ES-I3 (cell line): Measurements from ENCODE around the gene AFMID.
"Not testable (repeated sequence)": the region's sequence is repeated elsewhere in the genome, so short reads cannot be mapped to it uniquely, and the experiment has no call there.

Experiments
- H3K36me3 ChIP-seq: 2 replicates; pipeline ENCODE4 v1.6.1; 2013; ENCODE audit warnings: mild to moderate bottlenecking, low read length, control low read depth, moderate library complexity; ENCODE audit not compliant: insufficient read depth
- H3K4me1 ChIP-seq: 2 replicates; pipeline ENCODE4 v1.6.1; 2013; ENCODE audit warnings: mild to moderate bottlenecking, control low read depth, low read length; ENCODE audit not compliant: insufficient read depth
- H3K9ac ChIP-seq: 2 replicates; pipeline ENCODE4 v1.6.1; 2013; ENCODE audit warnings: low read depth, mild to moderate bottlenecking, low read length, moderate library complexity
- H3K9me3 ChIP-seq: 2 replicates; pipeline ENCODE4 v1.6.1; 2013; ENCODE audit warnings: mild to moderate bottlenecking, low read length, moderate library complexity; ENCODE audit not compliant: control insufficient read depth, insufficient read depth

Gene AFMID

DNA sequence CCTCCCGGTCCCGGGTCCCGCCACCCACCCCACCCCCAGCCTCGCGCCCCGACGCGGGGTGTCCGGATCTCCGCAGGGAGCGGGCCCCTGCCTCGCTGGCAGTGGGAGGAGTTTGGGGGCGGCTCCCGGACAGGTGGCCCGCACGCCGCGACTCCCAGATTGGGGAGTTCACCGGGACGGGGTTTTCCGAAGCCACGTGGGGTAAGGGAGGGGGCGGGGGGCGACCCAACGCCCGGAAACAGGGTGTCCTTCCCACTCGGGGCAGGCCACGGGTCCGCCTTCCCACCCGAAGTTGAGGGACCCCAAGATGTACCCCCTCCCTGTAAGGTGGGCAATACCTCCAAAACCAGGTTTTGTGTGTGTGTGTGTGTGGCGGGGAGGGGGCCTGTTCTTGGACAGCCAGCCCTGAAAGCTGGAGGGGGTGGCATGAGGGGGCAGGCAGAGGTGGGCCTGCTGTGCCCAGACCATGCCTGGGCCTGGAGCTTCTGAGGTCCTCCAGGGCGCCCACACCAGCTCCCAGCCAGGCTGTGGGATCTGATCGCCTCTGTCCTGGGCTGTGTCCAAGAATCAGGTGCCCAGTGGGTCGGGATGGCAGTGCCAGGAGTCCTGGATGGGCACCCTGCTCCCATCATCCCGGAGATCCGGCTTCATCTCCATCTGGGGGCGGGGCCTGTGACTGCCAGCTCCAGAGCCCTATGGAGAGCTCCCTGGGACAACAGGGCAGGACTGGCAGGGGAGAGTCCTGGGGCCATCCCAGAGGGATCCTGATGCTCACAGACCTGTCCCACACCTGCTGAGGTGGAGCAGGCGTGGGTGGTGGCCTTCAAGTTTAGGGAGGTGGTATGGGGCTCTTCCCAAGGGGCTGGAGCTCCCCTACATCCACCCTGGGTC is 18.0 kb upstream of the AFMID start:
- Histone ChIP-seq H3K4me1 (peaks cover 13% of the 10 kb centered on the region; the same call in 1 of the 2 replicates), H3K9me3 (no peaks in the 10 kb centered on the region), H3K9ac (peak overlapping the region; percentile 57; the same call in 1 of the 2 replicates), H3K36me3 (no peaks in the 10 kb centered on the region)

DNA sequence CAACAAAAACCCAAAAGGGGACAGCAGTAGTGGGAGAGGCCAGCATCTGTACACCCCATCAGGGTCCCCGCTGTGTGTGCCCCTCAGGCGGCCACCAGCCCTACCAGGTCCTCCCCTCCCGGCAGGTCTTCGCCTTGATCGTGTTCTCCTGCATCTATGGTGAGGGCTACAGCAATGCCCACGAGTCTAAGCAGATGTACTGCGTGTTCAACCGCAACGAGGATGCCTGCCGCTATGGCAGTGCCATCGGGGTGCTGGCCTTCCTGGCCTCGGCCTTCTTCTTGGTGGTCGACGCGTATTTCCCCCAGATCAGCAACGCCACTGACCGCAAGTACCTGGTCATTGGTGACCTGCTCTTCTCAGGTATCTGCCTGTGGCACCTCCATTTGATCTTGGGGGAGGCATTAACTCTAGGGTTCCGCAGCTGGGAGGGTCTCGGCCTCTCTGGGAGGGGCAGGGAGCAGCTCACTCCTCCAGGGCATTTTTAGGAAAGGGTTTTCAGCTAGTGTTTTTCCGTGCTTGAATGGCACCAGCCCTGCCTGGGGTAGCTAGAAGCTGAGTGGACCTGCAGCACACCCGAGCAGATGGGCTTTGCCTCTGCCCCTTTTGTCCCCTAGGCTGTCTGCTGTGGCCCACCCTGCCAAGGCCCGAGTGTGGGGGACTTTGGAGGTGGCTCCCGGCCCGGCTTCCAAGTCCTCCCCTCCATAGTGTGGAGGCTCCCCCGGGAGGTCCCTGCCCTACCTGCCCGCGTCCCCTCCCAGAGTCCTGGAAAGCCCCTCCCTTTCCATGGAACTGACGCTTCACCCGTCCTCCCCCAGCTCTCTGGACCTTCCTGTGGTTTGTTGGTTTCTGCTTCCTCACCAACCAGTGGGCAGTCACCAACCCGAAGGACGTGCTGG is 16.2 kb upstream of the AFMID start:
- Histone ChIP-seq H3K36me3 (0 out of 2 replicates have a peak, but pooled peaks cover 2% of the 10 kb centered on the region), H3K9me3 (no peaks in the 10 kb centered on the region), H3K9ac (no peak overlapping the region), H3K4me1 (peaks cover 13% of the 10 kb centered on the region; the same call in 1 of the 2 replicates)

DNA sequence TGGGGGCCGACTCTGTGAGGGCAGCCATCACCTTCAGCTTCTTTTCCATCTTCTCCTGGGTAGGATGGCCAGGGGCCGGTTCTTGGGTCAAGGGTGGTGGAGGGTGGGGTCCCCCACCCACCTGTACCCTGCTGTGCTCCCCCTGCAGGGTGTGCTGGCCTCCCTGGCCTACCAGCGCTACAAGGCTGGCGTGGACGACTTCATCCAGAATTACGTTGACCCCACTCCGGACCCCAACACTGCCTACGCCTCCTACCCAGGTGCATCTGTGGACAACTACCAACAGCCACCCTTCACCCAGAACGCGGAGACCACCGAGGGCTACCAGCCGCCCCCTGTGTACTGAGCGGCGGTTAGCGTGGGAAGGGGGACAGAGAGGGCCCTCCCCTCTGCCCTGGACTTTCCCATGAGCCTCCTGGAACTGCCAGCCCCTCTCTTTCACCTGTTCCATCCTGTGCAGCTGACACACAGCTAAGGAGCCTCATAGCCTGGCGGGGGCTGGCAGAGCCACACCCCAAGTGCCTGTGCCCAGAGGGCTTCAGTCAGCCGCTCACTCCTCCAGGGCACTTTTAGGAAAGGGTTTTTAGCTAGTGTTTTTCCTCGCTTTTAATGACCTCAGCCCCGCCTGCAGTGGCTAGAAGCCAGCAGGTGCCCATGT is 15.4 kb upstream of the AFMID start:
- H3K9ac ChIP-seq, H3K9me3 ChIP-seq, H3K36me3 ChIP-seq: not testable (repeated sequence)
- peaks cover 16% of the 10 kb centered on the region; the same call in 1 of the 2 replicates for H3K4me1 ChIP-seq

DNA sequence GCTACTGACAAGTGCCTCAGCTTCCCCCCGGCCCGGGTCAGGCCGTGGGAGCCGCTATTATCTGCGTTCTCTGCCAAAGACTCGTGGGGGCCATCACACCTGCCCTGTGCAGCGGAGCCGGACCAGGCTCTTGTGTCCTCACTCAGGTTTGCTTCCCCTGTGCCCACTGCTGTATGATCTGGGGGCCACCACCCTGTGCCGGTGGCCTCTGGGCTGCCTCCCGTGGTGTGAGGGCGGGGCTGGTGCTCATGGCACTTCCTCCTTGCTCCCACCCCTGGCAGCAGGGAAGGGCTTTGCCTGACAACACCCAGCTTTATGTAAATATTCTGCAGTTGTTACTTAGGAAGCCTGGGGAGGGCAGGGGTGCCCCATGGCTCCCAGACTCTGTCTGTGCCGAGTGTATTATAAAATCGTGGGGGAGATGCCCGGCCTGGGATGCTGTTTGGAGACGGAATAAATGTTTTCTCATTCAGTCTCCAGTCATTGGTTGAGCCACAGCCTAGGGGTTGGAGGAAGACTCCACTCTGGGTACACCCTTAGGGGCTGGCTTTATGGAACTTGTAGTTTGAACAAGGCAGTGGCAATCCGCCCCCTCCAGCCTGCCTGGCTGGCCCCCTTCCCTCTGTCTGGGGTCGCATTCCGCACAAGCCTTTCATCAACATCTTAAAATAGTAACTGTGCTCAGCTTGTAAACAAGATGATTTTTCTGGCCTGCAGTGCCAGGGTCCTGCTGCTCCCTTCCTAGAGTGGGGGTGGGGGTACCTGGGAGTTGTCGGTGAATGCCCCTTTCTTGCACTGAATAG is 14.7 kb upstream of the AFMID start:
- 0 out of 2 replicates have a peak, but pooled peaks cover 7% of the 10 kb centered on the region for H3K36me3 ChIP-seq
- H3K4me1 ChIP-seq, result peaks cover 16% of the 10 kb centered on the region; the same call in 1 of the 2 replicates
- no peak overlapping the region for H3K9ac ChIP-seq
- no peaks in the 10 kb centered on the region for H3K9me3 ChIP-seq

DNA sequence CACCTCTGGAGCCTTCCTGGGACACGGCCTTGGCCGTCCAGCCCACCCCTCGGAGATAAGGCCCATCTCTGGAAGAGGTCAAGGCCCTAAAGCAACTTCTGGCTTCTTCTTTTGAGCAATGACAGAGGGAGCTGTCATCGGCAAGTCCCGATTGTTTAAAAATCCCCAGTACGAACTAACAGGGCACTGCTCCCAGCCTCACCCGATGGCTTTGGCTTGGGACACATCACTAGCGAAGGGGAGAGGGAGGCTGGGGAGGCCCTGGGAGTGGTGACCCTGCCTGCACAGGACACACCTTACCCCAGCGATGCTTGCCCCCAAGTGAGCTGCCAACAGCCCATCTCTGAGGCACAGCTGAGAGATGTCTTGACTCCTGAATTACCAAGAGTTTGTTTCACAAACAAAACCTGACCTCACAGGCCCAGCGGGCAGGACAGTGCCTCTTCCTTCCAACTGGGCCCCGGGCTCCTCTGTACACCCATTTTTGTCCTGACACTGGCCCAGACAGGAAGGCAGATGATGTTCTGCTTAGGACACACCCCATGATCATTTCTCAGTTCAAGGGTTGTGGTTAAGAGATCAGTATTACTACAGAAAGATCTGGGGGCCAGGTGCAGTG is 14.0 kb upstream of the AFMID start:
- no peaks in the 10 kb centered on the region for H3K9me3 ChIP-seq
- 0 out of 2 replicates have a peak, but pooled peaks cover 8% of the 10 kb centered on the region for H3K36me3 ChIP-seq
- peaks cover 16% of the 10 kb centered on the region; the same call in 1 of the 2 replicates for H3K4me1 ChIP-seq
- no peak overlapping the region for H3K9ac ChIP-seq

DNA sequence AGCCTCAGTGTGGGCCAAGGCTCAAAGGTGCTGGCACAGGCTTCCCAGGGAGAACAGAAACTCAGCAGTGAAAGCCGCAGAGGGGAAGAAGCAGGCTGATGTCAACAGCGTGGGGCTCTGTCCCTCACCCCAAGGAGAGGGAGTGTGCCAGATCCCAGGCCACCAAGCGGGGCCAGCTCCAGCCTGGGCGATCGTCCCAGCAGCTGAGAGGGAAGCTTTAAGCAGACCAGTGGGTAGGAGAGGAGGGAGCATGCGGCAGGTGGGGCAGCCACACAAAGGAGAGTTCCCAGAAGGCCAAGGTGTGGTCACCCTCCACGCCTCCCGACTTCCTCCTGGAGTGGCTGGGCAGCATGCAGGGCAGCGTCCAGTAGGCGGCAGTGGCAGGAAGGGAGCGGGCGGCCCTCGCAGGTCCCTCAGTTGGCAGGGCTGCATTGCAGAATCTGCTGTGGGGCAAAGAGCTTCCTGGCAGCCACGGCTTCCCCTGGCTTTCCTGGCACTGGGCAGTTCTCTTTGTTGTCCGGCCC is 12.8 kb upstream of the AFMID start:
- peaks cover 16% of the 10 kb centered on the region; the same call in 1 of the 2 replicates for H3K4me1 ChIP-seq
- no peak overlapping the region for H3K9ac ChIP-seq
- no peaks in the 10 kb centered on the region for H3K9me3 ChIP-seq
- H3K36me3 ChIP-seq, result peaks cover 11% of the 10 kb centered on the region; the same call in 1 of the 2 replicates

DNA sequence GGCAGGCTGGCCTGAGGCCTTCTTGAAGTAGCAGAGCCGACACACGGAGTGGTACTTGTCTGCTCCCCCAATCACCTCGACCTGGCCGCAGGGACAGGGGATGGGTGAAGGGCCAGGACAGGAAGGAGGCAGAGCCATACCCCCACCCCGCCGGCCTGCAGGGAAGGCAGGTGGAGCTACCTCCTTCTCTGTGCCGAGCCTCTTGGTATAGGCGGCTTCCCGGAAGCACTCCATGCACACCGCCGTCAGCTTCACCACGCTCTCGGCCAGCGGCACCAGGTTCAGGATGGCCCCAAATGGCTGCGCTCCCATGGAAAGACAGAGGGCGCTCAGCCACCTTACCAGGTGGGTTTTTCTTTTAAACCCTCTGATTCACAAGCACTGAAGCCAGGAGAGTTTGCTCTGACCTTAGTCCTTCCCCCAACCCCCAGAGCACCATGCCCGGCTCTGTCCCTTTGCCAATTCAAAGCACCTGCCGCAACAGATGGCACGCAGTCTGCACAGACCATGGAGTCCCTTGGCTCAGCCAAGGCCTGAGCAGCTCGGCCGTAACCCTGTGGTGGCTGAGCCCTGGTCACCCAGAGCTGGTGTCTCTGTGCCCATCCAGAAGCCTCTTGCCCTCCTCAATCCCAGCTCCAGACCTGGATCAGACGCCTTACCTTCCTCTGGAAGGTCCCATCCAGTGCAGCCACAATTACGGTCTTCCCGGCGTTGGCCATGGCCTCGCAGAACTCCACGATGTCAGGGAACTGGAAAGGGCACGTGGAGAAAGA is 12.1 kb upstream of the AFMID start:
- Histone ChIP-seq H3K9me3 (no peaks in the 10 kb centered on the region), H3K4me1 (peaks cover 16% of the 10 kb centered on the region; the same call in 1 of the 2 replicates), H3K36me3 (peaks cover 13% of the 10 kb centered on the region), H3K9ac (no peak overlapping the region)

DNA sequence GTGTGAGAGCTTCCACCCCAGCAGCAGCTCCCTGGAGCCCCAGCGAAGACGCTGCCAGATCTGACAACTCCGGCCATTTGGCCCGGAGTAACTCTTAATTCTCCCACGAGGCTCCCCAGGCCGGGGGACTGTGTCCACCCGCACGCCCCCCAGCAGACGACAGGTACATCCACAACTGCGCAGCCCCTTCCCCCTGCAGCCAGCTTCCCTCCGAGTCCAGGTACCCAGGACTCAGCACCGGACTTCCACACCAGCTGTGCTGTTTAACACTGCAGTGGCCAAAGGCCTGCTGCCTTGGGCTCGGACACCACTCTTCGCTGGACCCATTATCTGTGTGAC is 11.6 kb upstream of the AFMID start:
- H3K4me1 ChIP-seq, result peaks cover 16% of the 10 kb centered on the region; the same call in 1 of the 2 replicates
- H3K9me3 ChIP-seq, result no peaks in the 10 kb centered on the region
- no peak overlapping the region for H3K9ac ChIP-seq
- peaks cover 15% of the 10 kb centered on the region for H3K36me3 ChIP-seq

DNA sequence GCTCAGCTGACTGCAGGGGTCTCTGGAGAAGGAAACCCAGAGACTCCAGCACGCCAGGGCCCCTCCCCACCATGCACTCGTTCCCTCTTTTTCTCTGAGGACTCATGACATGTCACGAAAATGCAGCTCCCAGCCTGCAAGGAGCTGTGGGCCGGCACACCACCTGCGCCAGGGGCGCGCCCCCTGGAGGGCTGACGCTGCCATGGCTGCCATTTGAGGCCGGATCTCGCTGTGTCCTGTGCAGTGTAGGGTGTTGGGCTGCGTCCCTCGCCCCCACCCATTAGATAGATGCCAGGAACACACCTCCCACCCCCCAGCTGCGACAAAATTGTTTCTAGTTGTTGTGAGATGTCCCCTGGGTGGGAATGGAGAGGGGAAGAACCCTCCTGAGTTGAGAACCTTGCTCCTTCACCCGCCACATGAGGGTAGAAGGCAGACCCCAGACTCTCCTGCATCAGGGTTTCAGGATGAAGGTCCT is 10.6 kb upstream of the AFMID start:
- Histone ChIP-seq H3K4me1 (peaks cover 16% of the 10 kb centered on the region; the same call in 1 of the 2 replicates), H3K9me3 (no peaks in the 10 kb centered on the region), H3K9ac (no peak overlapping the region), H3K36me3 (peaks cover 18% of the 10 kb centered on the region)

DNA sequence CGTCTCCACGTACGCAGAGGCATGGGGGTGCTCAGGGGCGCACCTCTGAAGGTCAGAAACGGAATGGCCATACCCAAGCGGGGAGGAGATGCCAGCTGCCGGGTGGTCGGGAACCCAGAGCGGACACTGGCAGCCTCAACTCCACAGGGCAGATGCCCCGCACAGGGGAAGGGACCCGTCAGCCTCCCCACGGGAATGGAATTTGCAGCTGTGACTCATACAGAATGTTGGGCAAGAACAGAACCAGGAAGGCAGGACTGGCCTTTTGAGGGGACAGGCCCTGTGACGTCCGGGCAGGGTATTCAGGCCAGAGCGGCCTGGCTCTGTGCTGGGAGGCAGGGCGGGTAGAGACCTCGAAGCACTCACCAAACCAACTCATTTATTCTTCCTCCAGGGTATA is 7.8 kb upstream of the AFMID start:
- no peak overlapping the region for H3K9ac ChIP-seq
- peaks cover 38% of the 10 kb centered on the region for H3K36me3 ChIP-seq
- H3K9me3 ChIP-seq, result no peaks in the 10 kb centered on the region
- peaks cover 3% of the 10 kb centered on the region; the same call in 1 of the 2 replicates for H3K4me1 ChIP-seq

DNA sequence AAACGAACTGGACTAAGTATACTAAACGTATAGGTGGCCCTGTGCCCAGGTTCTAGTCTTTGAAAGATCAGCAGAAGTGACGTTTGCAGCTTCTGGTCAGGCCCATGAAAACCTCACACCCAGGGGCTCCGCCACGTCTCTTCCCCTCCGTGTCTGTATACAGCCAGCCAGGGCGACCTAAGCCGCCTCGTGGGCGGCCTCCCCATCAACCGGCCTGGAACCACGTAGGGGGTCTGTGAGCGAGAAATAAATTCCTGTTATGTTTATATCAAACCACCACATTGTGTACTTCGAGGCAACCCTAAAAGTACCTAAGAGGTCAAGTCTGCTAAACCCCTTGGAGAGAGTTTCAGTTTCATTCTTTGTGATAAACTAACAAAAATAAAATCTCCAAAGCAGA is 7.1 kb upstream of the AFMID start:
- peaks cover 44% of the 10 kb centered on the region for H3K36me3 ChIP-seq
- peaks cover 6% of the 10 kb centered on the region; the same call in 1 of the 2 replicates for H3K4me1 ChIP-seq
- H3K9me3 ChIP-seq, result no peaks in the 10 kb centered on the region
- no peak overlapping the region for H3K9ac ChIP-seq

DNA sequence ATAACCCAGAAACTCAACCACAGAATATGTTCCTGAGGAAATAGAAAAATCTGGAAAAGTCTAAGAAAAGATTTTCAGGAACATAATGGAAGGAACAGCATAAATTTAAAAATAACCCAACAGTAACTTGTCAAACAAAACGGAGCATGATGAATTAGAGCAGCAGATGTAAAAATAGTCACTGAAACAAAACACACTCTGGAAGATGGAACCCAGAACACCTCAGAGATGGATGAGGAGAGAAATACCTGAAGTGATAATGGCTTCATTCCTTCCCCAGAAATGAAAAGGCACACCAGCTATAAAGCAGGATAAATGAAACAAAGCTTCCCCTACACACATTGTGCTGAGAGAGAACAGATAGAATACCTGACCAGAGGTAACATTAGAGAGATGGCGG is 6.7 kb upstream of the AFMID start:
- Histone ChIP-seq H3K36me3 (peaks cover 48% of the 10 kb centered on the region), H3K4me1 (peaks cover 10% of the 10 kb centered on the region), H3K9me3 (no peaks in the 10 kb centered on the region), H3K9ac (no peak overlapping the region)
